Fibroblast of skin of right biceps (primary cell): ENCODE data around the gene CEP170.
"Not testable (repeated sequence)": the region's sequence is repeated elsewhere in the genome, so short reads cannot be mapped to it uniquely, and the experiment has no call there.

Experiments
- DNase-seq: peaks from one replicate; pipeline ENCODE4 v3.0.0-alpha.2; 2013

The CEP170 gene

GRCh38 chr1:243230914-243231313 is 24.2 kb downstream of the CEP170 start:
- peak; percentile 30 for DNase-seq

- DNase-seq, result no peak
Measured at GRCh38 chr1:243229526-243229925, 25.6 kb downstream of the CEP170 start.

GRCh38 chr1:243227622-243228021 is 27.5 kb downstream of the CEP170 start:
- no peak for DNase-seq

DNA sequence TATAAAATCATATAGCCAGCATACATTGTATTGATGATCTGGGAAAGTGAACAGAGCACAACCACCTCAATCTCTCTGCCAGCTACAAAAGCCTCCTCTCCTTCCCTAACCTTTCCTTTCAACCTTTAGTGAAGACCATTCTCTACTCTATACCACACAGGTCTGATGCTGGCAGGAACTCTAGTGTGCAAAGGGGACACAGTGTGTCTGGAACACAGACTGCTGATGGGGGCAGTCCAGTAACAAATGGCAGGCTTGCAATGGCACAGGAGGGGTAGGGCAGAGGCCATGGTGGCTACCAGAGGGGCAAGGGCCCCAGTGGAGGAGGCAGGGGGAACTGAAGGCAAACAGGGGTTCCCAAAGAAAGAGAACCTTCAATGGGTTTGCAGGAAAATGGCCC is 37.0 kb downstream of the CEP170 start:
- no peak for DNase-seq

DNA sequence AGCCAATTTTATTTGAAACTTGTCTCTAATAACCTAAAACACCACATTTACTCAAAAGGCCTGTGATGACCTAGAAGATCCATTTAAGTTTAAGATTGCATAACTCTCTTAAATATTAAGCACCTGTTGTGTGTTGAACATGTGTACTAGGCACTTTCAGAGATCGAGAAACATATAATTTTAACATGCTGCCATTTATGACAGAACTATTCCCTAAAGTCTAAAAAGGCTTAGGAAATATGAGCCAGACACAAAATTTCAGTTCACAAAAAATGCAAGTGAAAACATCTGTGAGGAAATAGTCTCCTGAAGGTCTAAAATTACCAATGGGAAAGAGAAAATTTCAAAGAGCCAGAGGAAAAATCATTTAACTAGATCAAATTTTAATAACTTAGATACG is 37.7 kb downstream of the CEP170 start:
- DNase-seq, result no peak

DNA sequence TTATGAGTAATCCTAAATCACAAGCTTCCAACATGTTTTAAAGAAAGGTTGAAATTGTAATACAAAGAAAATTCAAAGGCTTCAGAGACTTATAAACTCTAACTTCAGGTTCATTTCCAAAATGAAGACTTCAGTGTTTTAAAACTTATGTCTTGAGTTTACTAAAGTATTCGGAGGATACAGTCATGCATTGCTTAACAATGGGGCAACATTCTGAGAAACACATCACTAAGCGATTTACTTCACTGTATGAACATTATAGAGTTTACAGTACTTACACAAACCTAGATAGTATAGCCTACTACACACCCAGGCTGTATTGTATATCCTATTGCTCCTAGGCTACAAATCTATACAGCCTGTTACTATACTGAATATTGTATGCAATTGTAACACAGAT is 38.3 kb downstream of the CEP170 start:
- DNase-seq, result no peak

DNA sequence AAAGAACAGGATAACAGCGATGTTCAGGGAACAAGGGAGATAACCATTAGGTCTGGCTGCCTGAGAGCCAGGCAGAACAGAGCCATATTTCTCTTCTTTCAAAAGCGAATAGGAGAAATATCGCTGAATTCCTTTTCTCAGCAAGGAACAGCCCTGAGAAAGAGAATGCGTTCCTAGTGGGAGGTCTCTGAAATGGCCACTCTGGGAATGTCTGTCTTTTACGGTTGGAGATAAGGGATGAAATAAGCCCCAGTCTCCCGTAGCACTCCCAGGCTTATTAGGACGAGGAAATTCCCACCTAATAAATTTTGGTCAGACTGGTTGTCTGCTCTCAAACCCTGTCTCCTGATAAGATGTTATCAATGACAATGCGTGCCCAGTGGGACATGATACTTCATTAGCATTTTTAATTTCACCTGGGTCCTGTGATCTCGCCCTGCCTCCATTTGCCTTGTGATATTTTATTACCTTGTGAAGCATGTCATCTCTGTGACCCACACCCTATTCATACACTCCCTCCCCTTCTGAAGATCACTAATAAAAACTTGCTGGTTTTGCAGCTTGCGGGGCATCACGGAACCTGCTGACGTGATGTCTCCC is 39.7 kb downstream of the CEP170 start:
- DNase-seq, result not testable (repeated sequence)

- DNase-seq, result peak; percentile 74
Measured at GRCh38 chr1:243213045-243213787, 41.9 kb downstream of the CEP170 start.

DNA sequence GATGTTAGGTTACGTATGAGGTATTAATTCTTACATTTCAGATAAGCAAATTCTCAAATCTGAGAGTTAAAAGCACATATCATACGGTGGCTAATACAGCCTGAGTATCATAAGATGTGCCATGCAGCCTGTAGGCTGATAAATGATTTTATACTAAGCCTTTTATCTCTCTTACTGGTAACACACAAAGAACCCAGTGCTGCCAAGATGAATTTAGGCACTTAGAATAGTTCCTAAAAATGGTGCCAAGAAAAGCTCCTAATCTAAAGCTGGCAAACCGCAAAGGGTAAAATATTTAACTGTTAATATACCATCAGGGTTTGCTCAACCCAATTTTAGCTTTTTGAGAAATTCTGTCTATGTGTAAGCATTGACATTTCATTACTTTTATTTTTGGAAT is 43.1 kb downstream of the CEP170 start:
- DNase-seq, result not testable (repeated sequence)

DNA sequence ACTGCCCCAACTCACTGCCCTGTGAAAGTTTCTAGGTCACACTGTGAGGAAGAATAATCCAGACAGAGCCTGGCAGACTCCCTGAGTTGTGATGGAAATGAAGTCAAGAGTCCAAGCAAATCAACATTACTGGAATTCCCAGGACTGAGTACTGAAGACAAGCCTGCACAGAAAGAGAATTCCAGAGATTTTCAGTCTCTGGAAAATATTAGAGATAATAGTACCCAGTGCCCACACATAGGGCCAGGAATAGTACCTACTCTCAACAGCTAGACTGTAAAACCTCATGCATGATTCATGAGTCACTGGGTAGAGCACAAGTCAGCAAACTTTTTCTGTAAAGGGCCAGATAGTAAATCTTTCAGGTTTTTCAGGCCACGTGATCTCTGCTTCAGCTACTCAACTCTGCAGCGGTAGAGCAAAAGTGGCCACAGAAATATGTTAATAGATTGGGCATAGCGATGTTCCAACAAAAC is 50.0 kb downstream of the CEP170 start:
- peak; percentile 78 for DNase-seq

- DNase-seq, result peak; percentile 11
Measured at GRCh38 chr1:243204336-243204735, 50.7 kb downstream of the CEP170 start.

DNA sequence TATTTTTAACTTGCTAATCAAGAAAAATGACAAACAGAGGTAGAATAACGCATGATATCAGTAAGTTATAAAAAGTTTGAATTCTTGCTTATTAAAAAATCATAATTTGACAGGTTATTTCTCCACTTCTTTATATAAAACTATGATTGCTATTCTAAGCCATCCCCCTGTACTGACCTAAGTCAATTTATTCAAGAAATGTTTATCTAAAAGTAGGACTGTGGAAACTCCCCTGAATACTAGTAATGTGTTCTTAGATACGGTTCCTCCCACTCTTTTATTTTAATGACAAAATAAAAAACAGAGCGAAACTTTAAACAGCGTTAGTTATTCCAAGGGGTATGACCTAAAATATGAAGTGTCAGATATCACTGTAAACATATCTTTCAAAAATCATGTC is 51.9 kb downstream of the CEP170 start:
- not testable (repeated sequence) for DNase-seq

- DNase-seq, result not testable (repeated sequence)
Measured at GRCh38 chr1:243201316-243201715, 53.8 kb downstream of the CEP170 start.

DNA sequence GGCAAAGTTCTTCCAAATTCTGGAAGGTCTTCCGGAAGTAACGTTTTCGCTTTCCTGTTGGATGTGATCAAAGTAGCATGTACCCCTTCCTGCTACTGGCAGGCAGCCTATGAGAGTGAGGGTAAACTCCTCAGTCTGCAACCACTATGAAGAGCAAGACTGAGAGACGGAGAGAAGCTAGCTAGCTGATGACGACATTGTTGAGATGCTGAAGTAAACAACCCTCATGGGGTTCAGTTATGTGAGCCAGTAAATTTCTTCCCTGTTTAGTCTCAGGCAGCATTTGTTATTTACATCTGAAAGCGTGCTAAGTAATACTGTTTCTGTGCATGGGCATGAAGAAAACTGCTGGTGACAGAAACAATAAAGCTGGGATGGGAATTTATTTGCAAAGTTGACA is 57.6 kb downstream of the CEP170 start:
- DNase-seq, result not testable (repeated sequence)

- not testable (repeated sequence) for DNase-seq
Measured at GRCh38 chr1:243193330-243193729, 61.8 kb downstream of the CEP170 start.

- not testable (repeated sequence) for DNase-seq
Measured at GRCh38 chr1:243186201-243186995, 68.7 kb downstream of the CEP170 start.

DNA sequence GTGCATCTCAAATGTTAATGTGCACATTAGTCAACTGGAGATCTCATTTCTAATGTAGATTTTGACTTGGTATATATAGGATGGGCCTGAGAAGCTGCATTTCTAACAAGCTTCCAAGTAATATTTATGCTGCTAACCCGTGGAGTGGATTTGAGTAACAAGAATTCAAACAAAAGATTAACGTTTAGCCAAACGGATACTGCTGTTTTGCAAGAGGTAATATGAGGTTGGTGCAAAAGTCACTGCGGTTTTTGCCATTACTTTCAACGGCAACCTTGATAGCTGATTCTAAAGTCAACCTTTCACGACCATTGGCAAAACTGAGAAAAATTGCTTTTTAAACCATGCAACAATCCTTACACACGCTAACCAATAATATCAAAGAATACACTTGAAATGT is 70.3 kb downstream of the CEP170 start:
- not testable (repeated sequence) for DNase-seq

DNA sequence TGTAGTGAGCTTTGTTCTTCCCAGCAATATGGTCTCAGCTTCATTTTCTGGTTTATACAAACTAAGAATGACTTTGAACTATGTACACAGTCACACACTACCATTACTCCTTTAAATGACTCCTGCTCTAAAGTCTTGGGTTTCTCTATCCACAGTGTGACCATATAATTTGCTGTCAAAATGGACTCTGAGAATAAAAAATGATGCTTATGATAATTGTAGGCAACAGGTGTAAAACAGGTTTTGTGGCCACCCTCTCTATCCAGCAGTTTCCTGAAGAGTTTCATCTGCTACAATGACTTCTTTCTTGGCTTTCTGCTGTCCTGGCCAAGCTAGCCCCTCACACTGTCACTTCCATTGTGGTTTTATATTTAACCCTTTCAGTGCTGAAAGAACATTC is 71.4 kb downstream of the CEP170 start:
- not testable (repeated sequence) for DNase-seq

DNA sequence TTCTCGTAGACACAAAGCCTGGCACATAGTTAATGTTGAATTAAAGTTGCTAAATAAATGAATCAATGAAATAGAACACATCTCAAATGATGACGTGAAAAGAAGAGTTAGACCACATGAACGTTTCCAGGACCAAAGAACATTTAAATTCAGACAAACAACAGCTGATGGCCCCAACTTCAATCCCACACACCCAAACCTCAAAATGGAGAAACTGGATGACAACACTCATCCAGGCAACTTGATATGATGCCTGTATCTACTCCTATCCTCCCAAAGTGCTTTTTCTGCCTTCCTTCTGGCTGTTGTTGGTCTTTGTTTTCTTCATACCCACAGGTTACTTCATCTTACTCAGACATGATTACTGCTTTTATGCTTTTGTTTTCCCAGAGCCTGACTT is 71.9 kb downstream of the CEP170 start:
- not testable (repeated sequence) for DNase-seq

DNA sequence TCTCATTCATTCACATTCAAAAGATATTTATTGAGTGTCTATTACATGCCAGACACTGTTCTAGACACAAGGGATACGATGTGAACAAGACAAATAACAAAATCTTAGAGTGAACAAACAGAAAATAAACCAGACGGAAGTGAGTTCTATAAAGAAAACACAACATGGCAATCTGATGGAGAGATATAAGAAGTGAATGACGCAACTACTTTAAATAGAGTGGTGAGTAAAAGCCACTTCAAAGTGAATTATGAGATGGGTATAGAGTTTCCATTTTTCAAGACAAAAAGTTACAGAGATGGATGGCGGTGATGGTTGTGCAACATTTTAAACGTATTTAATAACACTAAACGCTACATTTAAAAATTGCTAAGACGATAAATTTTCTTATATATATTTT is 75.4 kb downstream of the CEP170 start:
- no peak for DNase-seq

DNA sequence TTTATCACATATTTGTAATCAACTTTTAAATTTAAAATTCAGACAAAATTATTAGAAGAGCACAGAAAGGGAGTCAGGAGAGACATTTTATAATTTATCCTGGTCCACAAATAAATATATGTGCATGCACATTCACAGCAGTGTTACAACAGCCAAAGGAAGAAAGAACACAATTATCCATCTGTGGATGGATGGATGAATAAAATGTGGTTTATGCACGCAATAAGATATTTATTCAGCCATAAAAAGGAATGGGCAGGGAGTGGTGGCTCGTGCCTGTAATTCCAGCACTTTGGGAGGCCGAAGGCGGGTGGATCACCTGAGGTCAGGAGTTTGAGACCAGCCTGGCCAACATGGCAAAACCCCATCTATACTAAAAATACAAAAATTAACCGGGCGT is 77.3 kb downstream of the CEP170 start:
- not testable (repeated sequence) for DNase-seq

DNA sequence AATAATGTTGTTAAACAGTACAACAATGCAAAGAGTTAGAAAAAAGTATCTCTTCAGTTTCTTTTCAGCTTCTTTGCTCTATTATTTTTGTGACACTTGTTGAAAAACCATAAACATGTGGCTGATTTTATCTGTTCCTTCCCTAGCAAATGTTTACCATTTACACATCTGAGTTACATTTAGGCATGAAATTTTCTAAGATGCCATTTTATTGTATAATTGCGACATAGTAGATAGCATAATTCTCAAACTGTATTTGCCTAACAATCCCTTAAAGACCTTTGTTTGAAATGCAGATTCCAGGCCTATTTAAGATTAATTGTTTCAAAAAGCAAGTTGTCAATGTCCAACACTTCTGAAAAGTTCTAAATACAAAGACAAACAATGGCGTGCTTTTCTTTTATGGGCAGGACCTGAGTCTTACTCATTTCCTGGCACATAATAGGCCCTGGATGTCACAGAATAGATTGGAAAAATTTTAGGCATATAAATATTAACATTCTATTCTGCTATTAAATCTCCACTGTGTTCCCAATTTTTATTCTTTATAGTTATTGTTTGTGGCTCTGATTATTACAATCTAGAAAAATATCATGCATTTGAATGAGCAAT is 81.2 kb downstream of the CEP170 start:
- DNase-seq, result not testable (repeated sequence)

DNA sequence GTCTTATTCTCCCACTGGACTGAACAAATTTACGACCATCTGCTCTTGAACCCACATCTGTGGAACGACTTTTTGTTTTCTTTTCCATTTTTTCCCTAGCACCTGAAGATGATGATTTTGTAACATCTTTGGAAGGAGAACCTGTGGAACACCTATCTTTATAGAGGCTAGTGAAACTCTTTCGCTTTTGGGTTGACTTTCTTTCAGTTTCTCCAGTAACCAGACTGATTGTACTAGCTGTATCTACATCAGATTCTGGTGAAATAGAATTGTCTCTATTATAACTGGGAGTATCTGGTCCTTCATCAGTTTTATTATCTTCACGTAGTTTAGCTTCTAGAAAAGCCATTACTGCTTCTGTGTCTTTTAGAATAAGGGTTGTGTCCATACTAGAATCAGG is 90.2 kb downstream of the CEP170 start:
- DNase-seq, result not testable (repeated sequence)
